Activated naive CD4-positive, alpha-beta T cell treated with anti-CD3 and anti-CD28 coated beads for 36 hours (primary cell): ENCODE results near the gene CARHSP1. TPM values are rescaled to one million over a fixed set of nuclear protein-coding genes. Genes with fewer than 3 reads are reported as not detected.

ENCODE experiments used
- CTCF ChIA-PET: fragments of 350-600 bp; sonication (Branson Sonifier 250); formaldehyde crosslinking; loops from one replicate; lab custom pipeline; 2021; ENCODE audit warnings: antibody characterized with exemption; lab: Charles Lee
- DNase-seq: peaks from one replicate; pipeline ENCODE4 v3.0.0-alpha.2; 2020
- H3K27ac Mint-ChIP-seq: one replicate; pipeline ENCODE4 v1.8.0; 2021; ENCODE audit warnings: mild to moderate bottlenecking, mixed read lengths
- H3K27me3 Mint-ChIP-seq: one replicate; pipeline ENCODE4 v1.8.0; 2021; ENCODE audit warnings: low read depth, mixed read lengths
- H3K36me3 Mint-ChIP-seq: one replicate; pipeline ENCODE4 v1.8.0; 2021; ENCODE audit warnings: low read depth, mixed read lengths
- H3K4me1 Mint-ChIP-seq: one replicate; pipeline ENCODE4 v1.8.0; 2021; ENCODE audit warnings: low read depth, mixed read lengths
- H3K4me3 Mint-ChIP-seq: one replicate; pipeline ENCODE4 v1.8.0; 2021; ENCODE audit warnings: mild to moderate bottlenecking, moderate library complexity, mixed read lengths
- H3K9me3 Mint-ChIP-seq: one replicate; pipeline ENCODE4 v1.8.0; 2021; ENCODE audit warnings: mixed read lengths
- intact Hi-C: fragments of 100-400 bp; cut with micrococcal nuclease; formaldehyde crosslinking; loops from one replicate; pipeline ENCODE4 v1.15.1; 2023
- total RNA-seq, 2 experiments: library from RNA; stranded (reverse); gene quantifications; one replicate each; pipeline ENCODE4 v1.2.3, GENCODE V29; 2021

CARHSP1 gene
- total RNA-seq, 2 experiments from 2014 or later = 46.5 to 49.6 TPM

GRCh38 chr16:8858994-8859912 lies 9.6 kb downstream of the CARHSP1 start:
- H3K27ac Mint-ChIP-seq = no peak overlapping the region
- no peaks in the 10 kb centered on the region for H3K27me3 Mint-ChIP-seq
- H3K36me3 Mint-ChIP-seq = peaks cover 25% of the 10 kb centered on the region
- H3K4me1 Mint-ChIP-seq = peaks cover 10% of the 10 kb centered on the region
- intact Hi-C loops = no loop called here
- no peaks in the 10 kb centered on the region for H3K9me3 Mint-ChIP-seq
- CTCF ChIA-PET = interaction anchor here (1.0 kb wide), 1 partner anchor 21 kb away, joined by 3 read pairs; no protein-coding TSS in a partner anchor
- H3K4me3 Mint-ChIP-seq = no peak overlapping the region
- no peak for DNase-seq

DNA sequence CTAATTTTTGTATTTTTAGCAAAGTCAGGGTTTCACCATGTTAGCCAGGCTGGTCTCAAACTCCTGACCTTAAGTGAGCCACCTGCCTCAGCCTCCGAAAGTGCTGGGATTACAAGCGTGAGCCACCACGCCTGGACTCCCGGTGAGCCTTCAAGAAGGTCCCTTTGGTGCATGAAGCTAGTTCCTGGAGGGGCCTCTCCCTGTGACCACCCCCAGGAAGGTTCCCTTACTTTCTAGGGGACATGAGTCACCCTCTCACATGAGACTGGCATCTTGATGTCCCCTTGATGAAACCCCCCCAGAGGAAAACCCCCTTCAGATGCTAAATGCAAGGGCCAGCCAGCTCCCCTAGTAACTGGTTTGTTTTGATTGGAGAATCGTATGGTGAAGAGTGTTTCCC lies 12.8 kb downstream of the CARHSP1 start:
- H3K27ac Mint-ChIP-seq = peak overlapping the region; percentile 69

DNA sequence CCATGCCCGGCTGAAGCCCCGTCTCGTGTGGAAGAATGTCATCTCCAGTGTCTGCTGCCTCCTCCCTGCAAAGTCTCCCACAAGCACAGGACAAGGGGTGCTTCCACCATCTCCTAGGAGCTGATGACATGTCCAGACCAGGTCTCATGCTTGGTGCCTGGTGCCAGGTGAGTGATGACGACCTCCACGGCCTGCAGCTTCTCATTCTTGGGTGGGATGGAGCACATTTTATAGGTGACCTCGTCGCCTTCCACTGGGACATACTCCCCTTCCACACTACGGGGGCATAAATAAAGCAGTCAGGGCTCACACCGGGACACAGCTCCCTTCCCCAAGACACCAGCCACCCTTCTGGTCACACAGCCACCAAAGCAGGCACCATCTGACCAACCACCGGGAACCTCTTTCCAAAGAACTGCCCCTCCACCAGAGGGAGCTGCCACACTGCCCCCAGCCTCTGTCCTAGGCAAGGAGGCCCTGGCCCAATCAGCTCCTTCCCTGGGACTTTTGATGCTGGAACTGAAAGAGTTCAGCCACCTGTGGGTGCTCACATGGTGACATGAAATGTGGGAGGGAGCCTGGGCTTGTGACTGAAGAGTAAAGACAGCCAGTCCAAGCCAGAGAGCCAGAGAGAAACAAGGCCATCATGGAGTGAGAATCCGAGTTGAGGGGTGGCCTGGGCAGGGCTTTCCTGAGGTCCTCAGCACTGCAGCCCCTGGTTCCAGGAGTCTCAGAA lies 13.6 kb downstream of the CARHSP1 start:
- H3K36me3 Mint-ChIP-seq = peaks cover 38% of the 10 kb centered on the region
- H3K27ac Mint-ChIP-seq = no peak overlapping the region
- H3K9me3 Mint-ChIP-seq = no peaks in the 10 kb centered on the region
- CTCF ChIA-PET = interaction anchor here (1.2 to 5.5 kb wide), 2 partner anchors 13 to 25 kb away, joined by 4 to 28 read pairs; partner anchors contain the start of genes CARHSP1 and LITAFD
- peak; percentile 16 for DNase-seq
- no peak overlapping the region for H3K4me3 Mint-ChIP-seq
- H3K27me3 Mint-ChIP-seq = no peaks in the 10 kb centered on the region
- peaks cover 18% of the 10 kb centered on the region for H3K4me1 Mint-ChIP-seq
- intact Hi-C loops = no loop called here

More for the DNA sequence above, 12.8 kb downstream of the CARHSP1 start:
- CTCF ChIA-PET = interaction anchor here (5.5 kb wide), 1 partner anchor 24 kb away, joined by 28 read pairs; the partner anchor contains the start of gene LITAFD
- Mint-ChIP-seq H3K27me3 (no peaks in the 10 kb centered on the region), H3K4me3 (no peak overlapping the region), H3K4me1 (peaks cover 12% of the 10 kb centered on the region), H3K36me3 (peaks cover 33% of the 10 kb centered on the region), H3K9me3 (no peaks in the 10 kb centered on the region)
- no peak for DNase-seq
- intact Hi-C loops = no loop called here

DNA sequence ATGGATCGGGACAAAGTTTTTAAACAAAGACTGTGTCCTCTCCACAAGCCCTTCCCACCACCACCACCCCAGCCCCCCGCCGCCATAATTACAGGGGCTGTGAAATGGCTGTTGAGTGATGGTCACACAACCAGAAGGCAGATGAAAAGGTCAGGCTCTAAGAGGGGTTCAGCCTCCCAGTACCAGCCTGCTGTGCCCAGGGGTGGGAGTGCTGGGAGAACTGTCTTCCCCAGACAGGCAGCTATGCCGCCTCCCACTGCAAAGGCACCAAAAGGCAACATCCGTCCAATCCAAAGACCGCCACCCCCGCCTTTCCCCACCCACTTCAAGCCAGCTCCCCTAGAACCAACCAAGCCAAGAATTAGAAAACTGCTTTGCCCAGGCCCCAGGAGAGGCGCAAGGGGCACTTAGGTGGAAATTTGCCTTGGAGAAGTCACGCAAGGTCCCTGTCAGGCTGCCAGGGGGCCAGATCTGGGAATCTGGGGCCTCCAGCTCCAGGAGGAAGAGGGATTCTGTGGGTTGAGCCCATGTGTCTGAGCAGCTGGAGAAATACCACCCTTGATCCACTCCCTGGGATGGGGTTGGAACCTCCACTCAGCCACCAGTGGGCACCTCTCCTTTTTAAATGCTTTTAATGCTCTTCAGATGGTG lies 14.4 kb downstream of the CARHSP1 start:
- H3K36me3 Mint-ChIP-seq = peaks cover 39% of the 10 kb centered on the region

DNA sequence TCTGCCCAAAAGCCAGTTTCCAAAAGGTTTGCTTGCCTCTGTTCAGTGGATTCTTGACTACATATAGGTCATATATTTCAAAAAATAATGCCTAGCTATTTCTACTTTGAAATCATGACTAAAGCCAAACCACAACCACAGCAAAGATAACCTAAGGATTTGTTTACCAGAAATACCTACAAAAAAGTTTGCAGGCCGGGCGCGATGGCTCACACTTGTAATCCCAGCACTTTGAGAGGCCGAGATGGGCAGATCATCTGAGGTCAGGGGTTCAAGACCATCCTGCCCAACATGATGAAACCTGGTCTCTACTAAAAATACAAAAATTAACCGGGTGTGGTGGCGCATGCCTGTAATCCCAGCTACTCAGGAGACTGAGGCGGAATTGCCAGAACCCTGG lies 15.2 kb downstream of the CARHSP1 start:
- intact Hi-C loops = no loop called here
- Mint-ChIP-seq H3K27me3 (no peaks in the 10 kb centered on the region), H3K36me3 (peaks cover 37% of the 10 kb centered on the region), H3K4me1 (peaks cover 24% of the 10 kb centered on the region), H3K4me3 (no peak overlapping the region), H3K27ac (peak overlapping the region; percentile 18), H3K9me3 (no peaks in the 10 kb centered on the region)
- CTCF ChIA-PET = interaction anchor here (2.0 to 5.5 kb wide), 2 partner anchors 17 to 27 kb away, joined by 5 to 28 read pairs; partner anchors contain the start of gene LITAFD
- no peak for DNase-seq

More for the DNA sequence above, 14.4 kb downstream of the CARHSP1 start:
- no peak overlapping the region for H3K27ac Mint-ChIP-seq
- intact Hi-C loops = no loop called here
- H3K9me3 Mint-ChIP-seq = no peaks in the 10 kb centered on the region
- DNase-seq = no peak
- H3K4me1 Mint-ChIP-seq = peaks cover 21% of the 10 kb centered on the region
- CTCF ChIA-PET = interaction anchor here (1.2 to 5.5 kb wide), 2 partner anchors 14 to 26 kb away, joined by 4 to 28 read pairs; partner anchors contain the start of genes CARHSP1 and LITAFD
- H3K4me3 Mint-ChIP-seq = no peak overlapping the region
- H3K27me3 Mint-ChIP-seq = no peaks in the 10 kb centered on the region

- CTCF ChIA-PET = interaction anchor here (2.0 to 5.5 kb wide), 2 partner anchors 18 to 27 kb away, joined by 5 to 28 read pairs; partner anchors contain the start of gene LITAFD
- DNase-seq = no peak
- Mint-ChIP-seq H3K4me1 (peaks cover 24% of the 10 kb centered on the region), H3K4me3 (no peak overlapping the region), H3K27me3 (no peaks in the 10 kb centered on the region), H3K27ac (peak overlapping the region; percentile 18), H3K36me3 (peaks cover 36% of the 10 kb centered on the region), H3K9me3 (no peaks in the 10 kb centered on the region)
- intact Hi-C loops = no loop called here
These were observed 15.7 kb downstream of the CARHSP1 start for GRCh38 chr16:8853150-8853549.

GRCh38 chr16:8852534-8852933 lies 16.3 kb downstream of the CARHSP1 start:
- Mint-ChIP-seq H3K4me3 (no peak overlapping the region), H3K27me3 (no peaks in the 10 kb centered on the region), H3K9me3 (no peaks in the 10 kb centered on the region), H3K27ac (peak overlapping the region; percentile 56), H3K36me3 (peaks cover 31% of the 10 kb centered on the region), H3K4me1 (peaks cover 21% of the 10 kb centered on the region)
- intact Hi-C loops = no loop called here
- DNase-seq = no peak
- CTCF ChIA-PET = interaction anchor here (2.0 to 5.5 kb wide), 2 partner anchors 19 to 28 kb away, joined by 5 to 28 read pairs; partner anchors contain the start of gene LITAFD

GRCh38 chr16:8851761-8852403 lies 16.9 kb downstream of the CARHSP1 start:
- intact Hi-C loops = no loop called here
- CTCF ChIA-PET = interaction anchor here (0.7 to 5.5 kb wide), 3 partner anchors 19 to 66 kb away, joined by 3 to 28 read pairs (median 5); partner anchors contain the start of gene LITAFD
- Mint-ChIP-seq H3K4me3 (no peak overlapping the region), H3K9me3 (no peaks in the 10 kb centered on the region), H3K27ac (peak overlapping the region; percentile 16), H3K36me3 (peaks cover 30% of the 10 kb centered on the region), H3K4me1 (peaks cover 20% of the 10 kb centered on the region), H3K27me3 (no peaks in the 10 kb centered on the region)
- DNase-seq = no peak

- intact Hi-C loops = no loop called here
- peak overlapping the region; percentile 83 for H3K27ac Mint-ChIP-seq
- H3K4me3 Mint-ChIP-seq = no peak overlapping the region
- CTCF ChIA-PET = no interaction called here
- no peaks in the 10 kb centered on the region for H3K9me3 Mint-ChIP-seq
- H3K36me3 Mint-ChIP-seq = peaks cover 25% of the 10 kb centered on the region
- H3K4me1 Mint-ChIP-seq = peaks cover 14% of the 10 kb centered on the region
- DNase-seq = no peak
- H3K27me3 Mint-ChIP-seq = no peaks in the 10 kb centered on the region
These were observed 18.4 kb downstream of the CARHSP1 start for GRCh38 chr16:8850279-8850885.

GRCh38 chr16:8849411-8850011 lies 19.3 kb downstream of the CARHSP1 start:
- no peak overlapping the region for H3K4me3 Mint-ChIP-seq
- peak overlapping the region; percentile 83 for H3K27ac Mint-ChIP-seq
- DNase-seq = no peak
- CTCF ChIA-PET = no interaction called here
- H3K4me1 Mint-ChIP-seq = peaks cover 14% of the 10 kb centered on the region
- intact Hi-C loops = no loop called here
- H3K9me3 Mint-ChIP-seq = no peaks in the 10 kb centered on the region
- H3K36me3 Mint-ChIP-seq = peaks cover 23% of the 10 kb centered on the region
- H3K27me3 Mint-ChIP-seq = no peaks in the 10 kb centered on the region
